A549 (cell line): ENCODE data around the gene GNB5. TPM values are rescaled to one million over a fixed set of nuclear protein-coding genes. Genes with fewer than 3 reads are reported as not detected.

Source experiments
- ATAC-seq, 2 experiments: fragments of 200-7000 bp in 1 of 2; fragments of >200 bp in 1 of 2; cut with Nextera tagmentation in 1 of 2; cut with Tn5 transposase in 1 of 2; 3 replicates each; pipeline versions ENCODE4 v1.8.0 to v1.9.1; 2018 to 2020; ENCODE audit warnings: mild to moderate bottlenecking in 1 of 2, moderate library complexity in 1 of 2
- CTCF ChIA-PET: fragments of 300-600 bp; sonication (Branson Sonifier 250); formaldehyde crosslinking; extraction: SDS; loops from one replicate; lab custom pipeline; 2021; ENCODE audit warnings: antibody characterized with exemption, inconsistent platforms; lab: Yijun Ruan, JAX
- POLR2A ChIA-PET: fragments of 350-600 bp; formaldehyde crosslinking; extraction: SDS; loops from one replicate; lab custom pipeline; 2021; ENCODE audit warnings: antibody characterized with exemption, inconsistent platforms; lab: Yijun Ruan, JAX
- DNase-seq, 2 experiments: peaks; one replicate each; pipeline versions ENCODE4 v3.0.0 to v3.0.0-alpha.2; 2011 to 2016; ENCODE audit warnings: low read depth in 1 of 2, low spot score in 1 of 2
- FAIRE-seq: peaks from 2 replicates; lab custom pipeline; 2011; peaks lifted over from hg19 to GRCh38; lab: Jason Lieb, UNC
- H3K27ac ChIP-seq, 2 experiments: fragments of >200 bp; sonication (Bioruptor Twin); formaldehyde crosslinking; 3 replicates each; pipeline ENCODE4 v1.5.1; 2016 to 2017
- H3K4me1 ChIP-seq: fragments of >200 bp; sonication (Bioruptor Twin); formaldehyde crosslinking; 3 replicates; pipeline ENCODE4 v1.6.1; 2016
- H3K4me2 ChIP-seq: fragments of >200 bp; sonication (Bioruptor Twin); formaldehyde crosslinking; 3 replicates; pipeline ENCODE4 v1.6.1; 2016
- H3K4me3 ChIP-seq: fragments of >200 bp; sonication (Bioruptor Twin); formaldehyde crosslinking; 3 replicates; pipeline ENCODE4 v1.5.1; 2016
- H3K9me3 ChIP-seq: fragments of >200 bp; sonication (Bioruptor Twin); formaldehyde crosslinking; 3 replicates; pipeline ENCODE4 v1.6.1; 2016
- BCL3 ChIP-seq: fragments of >200 bp; sonication (Bioruptor Twin); formaldehyde crosslinking; IDR thresholded peaks from 3 replicates; pipeline ENCODE4 v1.6.1; 2016
- CHD2 ChIP-seq: fragments of 150-350 bp; IDR thresholded peaks from 2 replicates; pipeline ENCODE4 v1.6.1; 2014; ENCODE audit warnings: low read length; ENCODE audit not compliant: partially characterized antibody
- CHD4 ChIP-seq: fragments of 200-600 bp; sonication (generic); IDR thresholded peaks from 2 replicates; pipeline ENCODE4 v1.6.1; 2016; ENCODE audit warnings: antibody characterized with exemption, mild to moderate bottlenecking, borderline replicate concordance
- CTCF ChIP-seq: fragments of >200 bp; sonication (Bioruptor Twin); formaldehyde crosslinking; IDR thresholded peaks from 3 replicates; pipeline ENCODE4 v1.5.1; 2016
- EHF ChIP-seq: fragments of 250-450 bp; sonication (Bioruptor Pico); IDR thresholded peaks from 2 replicates; pipeline ENCODE4 v1.5.0; 2020; ENCODE audit warnings: mild to moderate bottlenecking
- ELK1 ChIP-seq: fragments of 150-350 bp; IDR thresholded peaks from 2 replicates; pipeline ENCODE4 v1.6.1; 2014; ENCODE audit warnings: low read depth, mild to moderate bottlenecking, low read length
- HOXB13 ChIP-seq: fragments of 250-450 bp; sonication (Bioruptor Pico); IDR thresholded peaks from 2 replicates; pipeline ENCODE4 v1.5.0; 2020; ENCODE audit warnings: low read depth, mild to moderate bottlenecking, moderate library complexity
- HOXB5 ChIP-seq: fragments of 250-450 bp; sonication (Bioruptor Pico); IDR thresholded peaks from 2 replicates; pipeline ENCODE4 v1.5.0; 2020; ENCODE audit warnings: mild to moderate bottlenecking, moderate library complexity
- JUNB ChIP-seq: fragments of >200 bp; sonication (Bioruptor Twin); formaldehyde crosslinking; IDR thresholded peaks from 2 replicates; pipeline ENCODE4 v1.6.1; 2016
- KDM1A ChIP-seq: fragments of 200-600 bp; sonication (generic); IDR thresholded peaks from 2 replicates; pipeline ENCODE4 v1.6.1; 2016; ENCODE audit warnings: low read depth, mild to moderate bottlenecking
- KDM5A ChIP-seq: fragments of 200-600 bp; sonication (generic); IDR thresholded peaks from 2 replicates; pipeline ENCODE4 v1.6.1; 2016; ENCODE audit warnings: antibody characterized with exemption, mild to moderate bottlenecking
- MAFK ChIP-seq: fragments of 450-650 bp; IDR thresholded peaks from 2 replicates; pipeline ENCODE4 v1.6.1; 2014; ENCODE audit not compliant: partially characterized antibody
- POLR2AphosphoS2 ChIP-seq: conservative IDR thresholded peaks from 2 replicates; pipeline ENCODE4 v1.6.1; 2012; ENCODE audit warnings: low read length, improper control_type of control experiment, inconsistent platforms
- RAD21 ChIP-seq, 2 experiments: fragments of >200 bp in 1 of 2; sonication (Bioruptor Twin) in 1 of 2; formaldehyde crosslinking in 1 of 2; IDR thresholded peaks in 1 of 2; conservative IDR thresholded peaks in 1 of 2; 2 replicates in 1 of 2; 3 replicates in 1 of 2; pipeline ENCODE4 v1.6.1; 2012 to 2018; ENCODE audit warnings: inconsistent platforms in 1 of 2
- REST ChIP-seq: fragments of 200-600 bp; sonication (generic); IDR thresholded peaks from 2 replicates; pipeline ENCODE4 v1.6.1; 2016; ENCODE audit warnings: antibody characterized with exemption, mild to moderate bottlenecking, moderate library complexity
- SMC3 ChIP-seq: fragments of >200 bp; sonication (Bioruptor Twin); formaldehyde crosslinking; IDR thresholded peaks from 3 replicates; pipeline ENCODE4 v1.6.1; 2018; ENCODE audit warnings: inconsistent platforms
- USF2 ChIP-seq: fragments of 450-650 bp; IDR thresholded peaks from 2 replicates; pipeline ENCODE4 v1.6.1; 2014; ENCODE audit warnings: antibody characterized with exemption
- WGBS: methylation state at CpG from one replicate; pipeline ENCODE4 v1.1.6; 2017; ENCODE audit errors: missing lambda C conversion rate; 5-methylcytosine and 5-hydroxymethylcytosine counted together
- polyA plus RNA-seq, 4 experiments: library from polyadenylated mRNA; depleted of rRNA in 3 of 4; stranded (reverse); fragments of >200 nt; fragmentation: RNase III in 1 of 4; extraction: RNeasy Plus Mini Kit Qiagen cat#74134 plus additional on column Dnase treatment in 1 of 4; gene quantifications; 2 replicates in 3 of 4; 3 replicates in 1 of 4; pipeline ENCODE4 v1.2.3, GENCODE V29; 2011 to 2017

The GNB5 gene
- polyA plus RNA-seq, 2 of the 4 experiments (the other 2 are of a cell fraction) = 57.2 to 67.5 TPM

GRCh38 chr15:52139599-52140462 lies 51.4 kb downstream of the GNB5 start:
- H3K9me3 ChIP-seq = peaks cover 4% of the 10 kb centered on the region; the same call in 2 of the 3 replicates

GRCh38 chr15:52137432-52138357 lies 53.5 kb downstream of the GNB5 start:
- H3K9me3 ChIP-seq = no peaks in the 10 kb centered on the region
- H3K4me2 ChIP-seq = peak overlapping the region; percentile 52
- TF ChIP-seq ELK1 (no peak), HOXB5 (CRISPR knock-in tag) (no peak), KDM5A (no peak), CHD4 (no peak), REST (no peak), KDM1A (no peak)
- ChIA-PET POLR2A (no interaction called here), CTCF (interaction anchor here (0.6 to 6.3 kb wide), 13 partner anchors 8 to 166 kb away, joined by 3 to 58 read pairs (median 4); partner anchors contain the start of gene LEO1)
- no peak for DNase-seq
- H3K4me3 ChIP-seq = no peak overlapping the region
- peak overlapping the region; percentile 35 to 57; a peak in 3 of 6 replicates for H3K27ac ChIP-seq
- peaks cover 35% of the 10 kb centered on the region for H3K4me1 ChIP-seq
- ATAC-seq = no peak
- FAIRE-seq = no peak
- WGBS = 81% methylated on average over 11 of the region's 12 CpGs

More at GRCh38 chr15:52139599-52140462, 51.4 kb downstream of the GNB5 start:
- FAIRE-seq = no peak
- 54% methylated on average over 17 of the region's 17 CpGs for WGBS
- Histone ChIP-seq H3K4me2 (no peak overlapping the region; the same call in 2 of the 3 replicates), H3K4me3 (no peak overlapping the region), H3K27ac (peak overlapping the region; percentile 67 to 83), H3K4me1 (peaks cover 50% of the 10 kb centered on the region)
- TF ChIP-seq HOXB13 (CRISPR knock-in tag) (0 out of 2 replicates have a peak, but pooled peaks have one; percentile 29), CTCF (peak; percentile 97), SMC3 (peak; percentile 96), RAD21 (conservative IDR thresholded peaks at IDR 0.05 in 1 of 2, IDR thresholded peaks at IDR 0.05 in 1 of 2) (peak; percentile 91 to 92), BCL3 (no peak), MAFK (peak; percentile 44), USF2 (no peak), EHF (CRISPR knock-in tag) (no peak), JUNB (no peak), POLR2AphosphoS2 (no peak), CHD2 (no peak)
- peak; percentile 66 to 87 for ATAC-seq
- ChIA-PET POLR2A (interaction anchor here (0.8 kb wide), 1 partner anchor 40 kb away, joined by 3 read pairs; no protein-coding TSS in a partner anchor), CTCF (interaction anchor here (0.6 to 6.3 kb wide), 73 partner anchors 8 to 595 kb away, joined by 3 to 58 read pairs (median 4); partner anchors contain the start of gene LEO1)
- DNase-seq = peak; percentile 79 to 92
